KBM-7 (cell line): ENCODE data around the gene KRTDAP.

Experiments
- DNase-seq: peaks from one replicate; pipeline ENCODE4 v3.0.0-alpha.2; 2015
- in situ Hi-C: fragments of 300-500 bp; cut with MboI; formaldehyde crosslinking; loops from 2 replicates; pipeline ENCODE4 v1.14.3; 2020; ENCODE audit warnings: low sequenced_read_pairs, low pct_unique_long_range_greater_than_20kb, mixed read lengths

Gene KRTDAP

GRCh38 chr19:35490364-35490763, at the start of gene KRTDAP:
KRTDAP (minus strand) TSS chr19:35490464; CDS start chr19:35490442, 22 bp downstream.
- DNase-seq = no peak
- in situ Hi-C loops = no loop called here

GRCh38 chr19:35539850-35540249, 49.6 kb upstream of the KRTDAP start:
- DNase-seq = no peak
- in situ Hi-C loops = no loop called here

- in situ Hi-C loops = no loop called here
- no peak for DNase-seq
Measured at GRCh38 chr19:35539314-35539713, 49.0 kb upstream of the KRTDAP start.

- in situ Hi-C loops = no loop called here
- no peak for DNase-seq
Measured at GRCh38 chr19:35534803-35535480, 44.7 kb upstream of the KRTDAP start.

GRCh38 chr19:35533822-35534392, 43.6 kb upstream of the KRTDAP start:
- peak; percentile 27 for DNase-seq
- in situ Hi-C loops = no loop called here

GRCh38 chr19:35533201-35533821, 43.0 kb upstream of the KRTDAP start, which contains the start of gene GAPDHS:
GAPDHS (plus strand) TSS chr19:35533456; CDS start chr19:35533528, 72 bp downstream.
- no peak for DNase-seq
- in situ Hi-C loops = no loop called here

- in situ Hi-C loops = no loop called here
- DNase-seq = no peak
Measured at GRCh38 chr19:35531291-35531690, 41.0 kb upstream of the KRTDAP start.

GRCh38 chr19:35529241-35530218, 39.3 kb upstream of the KRTDAP start:
- in situ Hi-C loops = no loop called here

GRCh38 chr19:35528218-35529038, 38.2 kb upstream of the KRTDAP start, which contains the start of gene SBSN:
SBSN (minus strand) TSS chr19:35528311; CDS start chr19:35528281, 30 bp downstream.
- DNase-seq = no peak
- in situ Hi-C loops = no loop called here

More at GRCh38 chr19:35529241-35530218, 39.3 kb upstream of the KRTDAP start:
- DNase-seq = no peak

GRCh38 chr19:35525873-35526272, 35.6 kb upstream of the KRTDAP start:
- in situ Hi-C loops = no loop called here
- no peak for DNase-seq

- DNase-seq = no peak
- in situ Hi-C loops = no loop called here
Measured at GRCh38 chr19:35524181-35524837, 34.0 kb upstream of the KRTDAP start.

- no peak for DNase-seq
- in situ Hi-C loops = no loop called here
Measured at GRCh38 chr19:35522745-35523327, 32.6 kb upstream of the KRTDAP start.

- DNase-seq = no peak
- in situ Hi-C loops = no loop called here
Measured at GRCh38 chr19:35521124-35521743, 31.0 kb upstream of the KRTDAP start.

GRCh38 chr19:35519291-35519690, 29.0 kb upstream of the KRTDAP start:
- in situ Hi-C loops = no loop called here
- DNase-seq = no peak

GRCh38 chr19:35518313-35518712, 28.0 kb upstream of the KRTDAP start:
- no peak for DNase-seq
- in situ Hi-C loops = no loop called here

- in situ Hi-C loops = no loop called here
- no peak for DNase-seq
Measured at GRCh38 chr19:35517342-35517741, 27.1 kb upstream of the KRTDAP start.

- no peak for DNase-seq
- in situ Hi-C loops = no loop called here
Measured at GRCh38 chr19:35516310-35516709, 26.0 kb upstream of the KRTDAP start.
